Cardiac fibroblast (primary cell): ENCODE data around the gene CBFA2T3.
"Not testable (repeated sequence)": the region's sequence is repeated elsewhere in the genome, so short reads cannot be mapped to it uniquely, and the experiment has no call there.

Source experiments
- DNase-seq, 2 donors: peaks; one replicate each; pipeline versions ENCODE4 v3.0.0 to v3.0.0-alpha.2; 2010; ENCODE audit warnings: low read depth in 2 of 2
- H3K4me3 ChIP-seq, 2 donors: replicated peaks in 1 of 2; 1 replicate in 1 of 2; 2 replicates in 1 of 2; pipeline ENCODE4 v1.5.1; 2011; ENCODE audit warnings: low read depth in 2 of 2, low read length in 2 of 2, mild to moderate bottlenecking in 2 of 2, moderate library complexity in 1 of 2
- CTCF ChIP-seq: IDR thresholded peaks from one replicate; pipeline ENCODE4 v1.5.1; 2011; ENCODE audit warnings: low read depth, mild to moderate bottlenecking, low read length, inconsistent platforms

Gene CBFA2T3

DNA sequence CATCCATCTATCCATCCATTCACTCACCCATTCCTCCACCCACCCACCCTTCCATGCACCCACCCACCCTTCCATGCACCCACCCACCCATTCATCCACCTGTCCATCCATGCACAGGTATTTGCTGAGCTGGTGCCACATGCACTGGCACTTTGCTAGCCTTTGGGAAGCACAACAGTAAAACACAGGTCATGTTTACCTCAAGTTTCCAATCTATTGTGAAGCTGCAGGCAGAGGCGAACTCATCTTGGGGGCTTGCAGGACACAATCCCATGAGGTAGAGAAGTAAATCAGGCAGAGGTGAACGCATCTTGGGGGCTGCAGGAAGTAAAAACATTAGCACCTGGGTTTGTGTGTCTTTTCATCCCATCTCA lies 35.6 kb upstream of the CBFA2T3 start:
- DNase-seq: no peak
- TF ChIP-seq CTCF: no peak
- H3K4me3 ChIP-seq: no peak overlapping the region

GRCh38 chr16:89011909-89012621 lies 35.1 kb upstream of the CBFA2T3 start:
- DNase-seq: no peak
- no peak for TF ChIP-seq CTCF
- H3K4me3 ChIP-seq: no peak overlapping the region

DNA sequence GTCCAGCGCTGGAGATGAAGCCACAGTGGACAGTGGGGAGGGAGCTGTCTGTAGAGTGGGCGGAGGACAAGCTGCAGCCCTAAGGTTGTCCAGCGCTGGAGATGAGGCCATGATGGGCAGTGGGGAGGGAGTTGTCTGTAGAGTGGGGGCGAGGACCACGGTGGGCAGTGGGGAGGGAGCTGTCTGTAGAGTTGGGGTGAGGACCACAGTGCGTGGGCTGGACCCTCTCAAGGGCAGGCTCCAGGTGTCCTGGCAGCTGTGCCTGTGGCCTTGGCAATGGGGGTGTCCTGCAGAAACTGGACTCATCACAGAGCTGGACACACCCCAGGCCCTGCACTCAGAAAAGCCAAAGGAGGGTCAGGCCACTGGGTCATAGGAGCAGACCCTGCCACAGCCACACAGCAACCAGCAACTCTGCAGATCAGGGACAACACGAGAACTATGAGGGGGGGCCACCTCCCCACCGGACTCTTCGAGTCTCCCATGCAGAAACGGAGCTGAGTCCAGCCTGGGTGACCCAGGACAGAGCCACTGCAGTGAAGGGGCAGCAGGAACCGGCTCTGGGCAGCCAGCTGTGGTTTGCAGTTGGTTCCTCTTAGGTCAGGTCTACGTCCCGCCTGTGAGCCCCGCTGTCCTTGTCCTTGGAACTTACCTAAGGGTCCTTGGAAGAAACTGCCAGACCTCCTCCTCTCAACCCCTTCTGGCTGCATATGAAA lies 33.4 kb upstream of the CBFA2T3 start:
- no peak overlapping the region for H3K4me3 ChIP-seq
- no peak for TF ChIP-seq CTCF
- no peak for DNase-seq

DNA sequence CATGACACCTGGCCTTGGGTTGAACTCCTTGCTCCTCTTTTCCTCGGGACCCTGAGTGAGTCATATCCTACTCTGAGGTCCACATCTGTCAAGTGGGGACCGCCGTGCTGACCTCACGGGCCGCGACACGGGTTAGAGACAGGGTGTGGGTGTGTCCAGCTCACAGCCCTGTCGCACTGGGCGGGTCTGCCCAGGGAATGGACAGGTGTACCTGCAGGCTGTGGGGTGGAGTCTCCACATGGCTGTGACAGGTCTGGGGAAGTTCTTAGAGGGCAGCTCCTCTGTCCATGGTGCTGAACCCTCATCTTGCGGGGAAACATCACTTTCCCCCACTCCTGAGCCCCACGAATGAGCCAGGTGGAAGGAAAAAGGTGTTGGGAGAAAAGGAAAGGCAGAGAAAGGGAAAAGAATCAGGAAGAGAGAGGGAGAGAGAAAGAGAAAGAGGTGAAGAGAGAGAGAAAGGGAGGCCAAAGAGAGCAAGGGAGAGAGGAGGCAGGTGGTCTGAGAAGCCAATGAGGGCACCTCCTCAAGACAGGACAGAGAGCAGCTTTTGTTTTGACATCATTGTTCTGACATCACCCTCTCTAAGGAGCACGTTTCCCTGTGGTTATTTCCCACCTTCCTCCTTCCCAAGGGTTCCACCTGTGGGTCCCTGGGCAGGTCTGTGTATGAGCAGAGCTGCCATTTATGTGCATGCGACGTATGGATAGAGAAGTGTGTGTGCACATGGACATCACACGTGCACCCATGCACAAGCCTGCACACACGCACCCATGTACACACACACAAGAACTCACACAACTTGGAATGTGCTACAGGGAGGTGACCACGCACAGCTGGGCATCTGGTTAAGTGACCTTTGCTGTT lies 32.6 kb upstream of the CBFA2T3 start:
- DNase-seq: peak; percentile 10 to 17
- H3K4me3 ChIP-seq: no peak overlapping the region
- no peak for TF ChIP-seq CTCF

DNA sequence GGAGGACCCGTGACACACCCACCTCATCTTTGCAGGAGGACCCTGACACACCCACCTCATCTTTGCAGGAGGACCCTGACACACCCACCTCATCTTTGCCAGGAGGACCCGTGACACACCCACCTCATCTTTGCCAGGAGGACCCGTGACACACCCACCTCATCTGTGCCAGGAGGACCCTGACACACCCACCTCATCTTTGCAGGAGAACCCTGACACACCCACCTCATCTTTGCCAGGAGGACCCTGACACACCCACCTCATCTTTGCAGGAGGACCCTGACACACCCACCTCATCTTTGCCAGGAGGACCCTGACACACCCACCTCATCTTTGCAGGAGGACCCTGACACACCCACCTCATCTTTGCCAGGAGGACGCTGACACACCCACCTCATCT lies 31.8 kb upstream of the CBFA2T3 start:
- DNase-seq, H3K4me3 ChIP-seq: not testable (repeated sequence)

DNA sequence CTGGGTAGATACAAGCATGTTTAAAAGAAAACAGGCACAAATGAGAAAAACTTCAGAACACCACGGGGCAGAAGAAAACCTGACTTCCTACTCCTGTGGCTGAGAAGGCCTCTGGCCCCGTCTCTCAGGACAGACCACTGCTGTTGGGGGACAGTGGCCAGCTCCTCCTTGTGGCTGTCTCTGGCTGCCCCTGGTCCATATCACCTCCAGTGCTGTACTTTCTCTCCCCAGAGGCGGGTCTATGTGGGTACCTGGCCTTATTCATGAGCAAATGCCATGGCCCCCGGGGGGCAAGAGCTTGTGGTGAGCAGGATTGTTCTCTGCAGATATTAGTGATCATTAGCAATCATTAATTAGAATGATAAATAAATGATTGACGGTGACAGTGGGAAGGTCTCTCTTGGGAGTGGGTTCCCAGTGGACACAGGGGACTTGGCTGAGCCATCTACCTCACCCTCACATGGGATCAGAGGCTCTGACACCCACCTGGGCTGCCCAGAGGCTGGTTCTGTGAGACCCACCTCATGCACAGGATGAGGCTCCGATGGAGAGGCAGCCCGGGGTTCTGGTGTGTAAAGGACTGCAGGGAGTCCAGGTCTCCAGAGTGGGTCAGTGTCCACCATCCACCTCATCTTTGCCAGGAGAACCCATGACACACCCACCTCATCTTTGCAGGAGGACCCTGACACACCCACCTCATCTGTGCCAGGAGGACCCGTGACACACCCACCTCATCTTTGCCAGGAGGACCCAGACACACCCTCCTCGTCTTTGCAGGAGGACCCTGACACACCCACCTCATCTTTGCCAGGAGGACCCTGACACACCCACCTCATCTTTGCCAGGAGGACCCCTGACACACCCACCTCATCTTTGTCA lies 30.6 kb upstream of the CBFA2T3 start:
- no peak for DNase-seq
- no peak for TF ChIP-seq CTCF
- H3K4me3 ChIP-seq: no peak overlapping the region
